DMS114 treated with DMSO at 0.1 percent for 48 hours (cell line): ENCODE measurements around the gene SLC19A3.
"Not testable (repeated sequence)": the region's sequence is repeated elsewhere in the genome, so short reads cannot be mapped to it uniquely, and the experiment has no call there.

ENCODE experiments used
- DNase-seq: peaks from one replicate; lab custom pipeline; 2025; ENCODE audit not compliant: unreplicated experiment; lab: John Stamatoyannopoulos, UW

Gene SLC19A3

DNA sequence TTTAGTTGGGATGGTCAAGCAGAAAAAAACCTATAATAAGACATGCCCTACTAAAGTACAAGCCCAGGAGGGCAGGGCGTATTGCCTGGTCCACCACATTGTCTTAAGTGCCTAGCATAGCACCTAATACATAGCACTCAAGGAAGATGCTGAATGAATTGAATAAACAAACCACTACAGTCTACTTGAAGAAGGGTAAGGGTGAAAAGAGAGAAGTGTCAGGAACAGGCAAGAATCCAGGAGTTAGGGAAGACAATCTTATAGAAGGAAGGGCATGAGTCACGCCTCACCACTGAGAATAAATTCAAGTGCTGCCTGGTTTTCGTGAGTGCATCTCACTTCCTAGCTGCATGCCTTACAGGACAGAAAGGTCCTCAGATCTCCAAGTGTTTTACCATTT, 13.9 kb downstream of the SLC19A3 start:
- no peak for DNase-seq

DNA sequence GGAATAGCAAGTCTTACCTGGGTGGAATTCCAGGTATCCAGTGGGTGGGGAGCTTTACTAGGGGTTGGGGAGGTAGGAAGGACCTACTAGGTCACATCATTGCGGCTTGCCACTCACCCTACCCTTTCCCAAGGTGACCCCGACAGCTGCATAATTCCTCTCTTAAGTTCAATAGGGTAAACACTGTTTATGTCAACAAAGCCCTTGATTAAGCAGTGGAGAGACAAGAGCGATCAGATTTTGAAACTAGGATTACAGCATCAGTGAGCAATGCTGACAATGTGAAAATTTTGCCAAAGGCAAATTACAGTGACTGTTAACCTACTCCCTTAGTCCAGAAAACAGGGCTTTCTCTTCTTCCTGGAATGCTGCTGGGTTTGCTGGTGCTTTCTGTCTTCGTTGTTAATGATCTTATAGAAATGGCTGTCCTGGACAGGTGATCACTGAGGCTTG, 14.5 kb downstream of the SLC19A3 start:
- DNase-seq: no peak

DNA sequence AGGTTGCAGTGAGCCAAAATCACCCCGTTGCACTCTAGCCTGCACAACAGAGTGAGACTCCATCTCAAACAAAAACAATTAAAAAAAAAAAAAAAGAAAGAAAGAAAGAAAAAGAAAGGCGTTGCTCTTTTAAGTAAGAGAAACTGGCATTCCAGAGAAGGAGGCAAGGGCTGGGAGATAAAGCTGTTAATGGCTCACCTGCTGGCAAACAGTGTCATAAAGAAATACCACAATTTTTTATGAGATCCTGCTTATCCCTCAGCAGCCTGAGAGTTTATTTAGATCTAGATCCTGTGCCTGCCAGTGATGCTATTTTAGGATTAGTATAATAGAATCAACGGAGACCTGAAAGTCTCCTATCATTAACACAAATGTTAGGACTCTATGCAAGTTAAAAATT, 16.3 kb downstream of the SLC19A3 start:
- DNase-seq: no peak

DNA sequence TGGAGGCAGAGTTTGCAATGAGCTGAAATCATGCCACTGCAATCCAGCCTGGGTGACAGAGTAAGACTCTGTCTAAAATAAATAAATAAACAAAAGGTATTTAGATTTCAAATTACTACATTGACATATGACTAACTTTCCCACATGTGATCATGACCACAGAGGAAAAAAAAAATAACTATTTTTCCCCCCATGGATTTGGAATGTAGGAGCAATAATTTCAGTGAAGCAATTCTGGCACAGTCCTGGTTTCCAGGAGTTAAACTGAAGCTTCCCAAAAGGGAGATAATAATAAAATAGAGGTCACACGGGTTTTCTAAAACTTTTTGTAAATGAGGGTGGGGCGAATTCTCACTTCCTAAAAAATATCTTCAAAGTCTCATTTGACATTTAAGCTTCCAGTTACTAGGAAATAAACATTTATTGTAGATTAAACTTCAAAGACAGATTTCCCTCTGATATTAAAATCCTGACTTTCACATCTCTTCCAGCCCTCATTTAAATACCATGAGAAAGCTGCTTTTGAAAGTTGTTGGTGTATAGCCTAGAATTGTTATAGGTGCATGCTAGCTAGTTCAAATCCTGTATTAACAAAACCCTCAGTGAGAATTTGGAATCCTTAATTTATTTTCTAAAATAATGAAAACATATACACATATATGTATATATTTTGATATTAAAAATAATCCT, 20.7 kb downstream of the SLC19A3 start:
- no peak for DNase-seq

DNA sequence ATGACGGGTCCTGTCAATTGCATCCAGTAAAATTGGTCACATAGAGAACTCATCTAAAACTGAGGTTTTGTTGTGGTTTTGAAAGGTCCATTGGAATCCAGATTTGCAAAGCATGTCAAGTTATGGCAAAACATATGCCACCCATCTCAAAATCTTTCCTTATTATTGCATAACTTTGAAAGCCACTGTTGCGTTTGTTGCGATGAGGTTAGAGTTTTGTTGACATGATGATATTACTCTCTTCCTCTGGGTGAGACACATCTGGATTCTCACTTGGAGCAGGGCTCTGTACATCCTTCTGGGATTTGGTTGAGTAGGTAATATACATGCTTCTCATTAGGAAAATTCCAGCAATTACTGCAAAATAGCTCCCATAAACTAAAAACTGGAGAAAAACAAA, 30.6 kb downstream of the SLC19A3 start:
- DNase-seq: no peak

DNA sequence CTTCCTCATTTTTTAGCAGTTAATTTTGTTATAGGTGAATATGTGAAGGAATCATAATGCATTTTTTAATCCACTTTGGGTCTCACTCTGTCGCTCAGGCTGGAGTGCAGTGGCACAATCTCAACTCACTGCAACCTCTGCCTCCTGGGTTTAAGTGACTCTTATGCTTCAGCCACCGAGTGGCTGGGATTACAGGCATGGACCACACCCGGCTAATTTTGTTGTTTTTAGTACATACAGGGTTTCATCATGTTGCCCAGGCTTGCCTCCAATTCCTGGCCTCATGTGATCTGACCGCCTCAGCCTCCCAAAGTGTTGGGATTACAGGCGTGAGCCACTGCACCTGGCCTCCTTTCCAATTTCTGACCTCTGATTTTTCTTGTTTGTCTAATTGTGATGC, 33.6 kb downstream of the SLC19A3 start:
- no peak for DNase-seq

DNA sequence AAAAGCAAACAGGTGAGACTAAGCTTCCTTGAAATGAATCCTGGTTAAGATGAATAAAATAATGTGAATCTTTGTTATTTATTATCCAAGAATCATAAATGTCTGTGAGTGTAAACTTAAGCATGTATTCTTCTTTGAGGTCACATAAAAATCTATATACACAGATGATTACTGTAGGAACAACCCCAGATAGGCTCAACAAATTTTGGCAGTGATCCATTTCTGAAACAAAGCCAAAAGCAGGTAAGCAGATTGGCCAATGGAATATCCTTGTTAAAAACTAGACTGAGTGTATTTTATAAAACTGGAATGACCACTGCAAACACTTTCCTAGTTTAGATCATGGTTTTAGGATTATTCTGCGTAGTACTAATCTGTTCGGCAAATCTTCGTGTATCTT, 39.9 kb downstream of the SLC19A3 start:
- DNase-seq: no peak

DNA sequence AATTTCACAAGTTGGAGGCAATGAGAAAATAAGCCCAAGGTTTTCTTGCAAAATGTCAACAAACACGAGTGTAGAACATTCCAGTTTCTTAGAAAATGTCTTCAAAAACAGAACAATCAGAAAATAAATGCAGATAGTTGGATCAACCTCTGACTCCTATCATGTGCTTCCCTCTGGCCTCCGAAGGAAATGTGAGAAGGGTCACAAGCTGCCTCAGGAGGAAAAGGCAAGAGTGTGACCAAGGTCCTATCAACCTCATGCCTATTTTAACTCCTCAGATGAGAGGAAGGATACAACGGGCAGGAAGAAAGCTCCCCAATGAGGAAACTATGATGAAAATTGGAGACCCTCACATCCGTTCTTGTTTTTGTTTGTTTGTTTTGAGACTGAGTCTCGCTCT, 43.3 kb downstream of the SLC19A3 start:
- DNase-seq: no peak

DNA sequence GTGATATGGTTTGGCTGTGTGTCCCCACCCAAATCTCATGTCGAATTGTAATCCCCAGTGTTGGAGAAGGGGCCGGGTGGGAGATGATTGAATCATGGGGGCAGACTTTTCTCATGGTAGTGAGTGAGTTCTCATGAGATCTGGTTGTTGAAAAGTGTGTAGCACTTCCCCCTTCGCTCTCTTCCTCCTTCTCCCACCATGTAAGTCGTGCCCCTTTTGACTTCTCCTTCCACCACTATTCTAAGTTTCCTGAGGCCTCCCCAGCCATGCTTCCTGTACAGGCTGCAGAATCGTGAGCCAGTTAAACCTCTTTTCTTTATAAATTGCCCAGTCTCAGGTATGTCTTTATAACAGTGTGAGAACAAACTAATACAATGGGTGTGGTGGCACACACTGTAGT, 44.2 kb downstream of the SLC19A3 start:
- not testable (repeated sequence) for DNase-seq

DNA sequence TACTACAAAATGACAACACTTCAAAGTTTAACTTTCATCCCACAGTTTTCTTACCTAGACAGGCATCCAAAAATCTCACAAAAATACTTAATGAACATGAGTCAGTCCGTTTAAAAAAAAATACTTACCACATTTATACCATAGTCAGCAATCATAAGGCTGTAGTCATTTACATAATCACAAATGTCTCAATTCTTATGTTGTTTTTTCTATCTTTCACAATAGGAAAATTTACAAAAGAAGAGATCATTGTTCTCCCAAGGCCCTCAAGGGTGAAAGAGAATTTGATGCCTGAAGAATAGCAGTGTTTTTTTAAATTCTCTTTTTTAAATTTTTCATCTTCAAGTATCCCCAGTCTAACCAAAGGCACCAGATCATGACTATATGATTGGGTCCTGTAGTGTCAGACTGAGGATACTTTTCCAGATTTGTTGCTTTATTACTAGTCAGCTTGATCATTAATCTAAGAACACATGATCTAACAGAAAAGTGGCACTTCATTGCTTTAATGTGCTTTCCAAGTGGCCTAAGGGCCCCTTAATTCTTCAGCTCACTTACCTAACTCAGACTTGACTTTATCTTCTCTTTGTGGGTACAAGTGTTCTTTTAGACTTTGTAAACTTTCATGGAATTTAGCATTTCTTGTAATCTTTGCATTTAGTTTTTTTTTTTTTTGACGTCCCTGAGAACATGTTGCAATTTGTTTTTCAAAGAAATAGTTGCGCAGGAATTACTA, 46.5 kb downstream of the SLC19A3 start:
- DNase-seq: no peak

DNA sequence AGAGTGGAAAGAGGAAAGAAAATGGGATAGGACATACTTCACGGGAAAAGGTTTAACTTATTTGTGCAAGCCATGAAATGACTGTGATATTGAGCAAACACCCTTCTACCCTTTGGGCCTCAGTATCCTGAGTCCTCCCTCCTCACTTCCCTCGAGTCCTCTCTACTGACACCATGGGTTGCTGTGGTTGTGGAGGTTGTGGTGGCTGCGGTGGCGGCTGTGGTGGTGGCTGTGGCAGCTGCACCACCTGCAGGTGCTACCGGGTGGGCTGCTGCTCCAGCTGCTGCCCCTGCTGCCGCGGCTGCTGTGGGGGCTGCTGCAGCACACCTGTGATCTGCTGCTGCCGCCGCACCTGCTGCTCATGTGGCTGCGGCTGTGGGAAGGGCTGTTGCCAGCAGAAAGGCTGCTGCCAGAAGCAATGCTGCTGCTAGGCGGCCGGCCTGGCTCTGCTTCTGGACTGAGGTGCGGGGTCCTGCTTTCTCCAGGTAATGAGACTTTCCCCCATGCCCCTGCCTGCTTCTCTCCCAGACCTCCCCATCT, 51.1 kb downstream of the SLC19A3 start, which contains the start of gene SCYGR5:
Gene SCYGR5 (plus strand): TSS at position 174 of the 540 bp plus-strand sequence. CDS start 0 bp downstream, at position 174.
- DNase-seq: not testable (repeated sequence)

DNA sequence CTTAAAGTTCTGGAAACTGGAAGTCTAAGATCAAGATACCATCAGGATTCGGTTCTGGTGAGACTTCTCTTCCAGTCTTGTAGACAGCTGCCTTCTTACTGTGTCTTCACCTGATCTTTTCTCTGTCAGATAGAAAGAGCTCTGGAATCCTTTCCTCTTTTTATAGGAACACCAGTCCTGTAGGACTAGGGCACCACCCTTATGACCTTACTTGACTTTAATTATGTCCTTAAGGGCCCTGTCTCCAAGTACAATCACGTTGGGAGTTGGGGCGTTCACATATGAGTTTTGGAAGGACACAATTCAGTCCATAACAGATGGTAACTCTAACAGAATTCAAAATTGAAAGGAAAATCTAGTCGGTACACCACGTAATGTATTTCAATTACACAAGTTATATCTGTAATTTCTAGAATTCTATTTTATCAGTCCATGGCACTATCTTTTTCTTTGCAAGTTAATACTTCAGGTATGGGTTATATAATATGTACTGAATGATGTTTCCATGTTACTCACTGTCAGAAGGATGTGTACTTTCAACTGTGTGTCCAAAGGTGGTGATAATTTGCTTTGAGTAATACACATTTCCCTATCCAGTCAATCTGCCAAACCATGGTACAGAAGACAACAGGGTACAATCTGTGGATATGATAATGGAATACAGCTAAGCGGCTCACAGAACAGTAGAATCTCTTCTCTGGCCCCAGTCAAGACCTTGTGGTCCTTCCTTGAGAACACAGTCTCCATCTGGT, 52.5 kb downstream of the SLC19A3 start:
- DNase-seq: no peak

DNA sequence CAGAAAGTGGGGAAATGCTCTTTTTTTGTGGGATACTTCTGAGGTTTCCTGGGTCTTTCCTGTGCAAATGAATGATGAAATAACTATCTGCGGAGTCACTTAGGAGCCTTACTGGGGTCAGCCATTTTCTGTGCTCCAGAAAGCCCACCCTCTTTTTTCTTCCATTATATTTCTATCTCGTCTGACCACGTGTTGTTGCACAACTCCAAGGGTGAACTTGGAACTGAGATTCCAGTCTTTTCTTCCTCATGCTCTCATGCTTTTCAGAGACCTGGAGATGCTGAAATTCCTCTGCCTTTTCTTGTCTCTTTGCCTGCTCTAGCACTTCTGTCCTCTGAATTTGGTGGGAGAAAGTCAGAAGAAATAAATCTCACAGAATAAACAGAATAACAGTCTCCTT, 56.0 kb downstream of the SLC19A3 start:
- DNase-seq: no peak

DNA sequence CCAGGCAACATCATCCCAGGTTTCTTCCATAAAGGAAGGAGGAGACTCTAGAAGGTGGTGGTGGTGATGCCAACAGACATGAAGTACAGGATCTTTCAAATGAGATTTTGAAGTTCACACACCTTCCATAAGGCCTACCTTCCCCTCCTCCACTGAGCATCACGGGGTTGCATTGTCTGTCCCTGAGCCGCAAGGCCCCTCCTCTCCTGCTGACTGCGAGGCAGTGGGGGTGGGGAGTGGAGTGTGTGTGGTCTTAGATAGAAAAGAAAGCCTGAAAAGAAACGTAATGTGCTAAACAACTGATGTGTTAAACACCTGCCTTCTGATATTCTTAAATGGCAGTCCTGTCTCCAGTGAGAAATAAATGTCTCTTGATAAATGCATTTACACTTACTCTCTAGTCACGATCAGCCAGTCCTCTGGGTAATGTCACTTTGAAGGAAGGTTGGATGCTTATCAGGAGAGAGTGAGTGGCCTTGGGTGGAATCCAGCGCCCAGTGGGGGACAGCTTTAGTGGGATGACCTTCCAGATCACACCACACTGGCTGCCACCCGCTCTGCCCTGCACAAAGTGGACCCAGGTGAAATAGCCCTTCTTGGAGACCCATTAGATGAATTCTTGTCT, 56.7 kb downstream of the SLC19A3 start:
- DNase-seq: no peak

DNA sequence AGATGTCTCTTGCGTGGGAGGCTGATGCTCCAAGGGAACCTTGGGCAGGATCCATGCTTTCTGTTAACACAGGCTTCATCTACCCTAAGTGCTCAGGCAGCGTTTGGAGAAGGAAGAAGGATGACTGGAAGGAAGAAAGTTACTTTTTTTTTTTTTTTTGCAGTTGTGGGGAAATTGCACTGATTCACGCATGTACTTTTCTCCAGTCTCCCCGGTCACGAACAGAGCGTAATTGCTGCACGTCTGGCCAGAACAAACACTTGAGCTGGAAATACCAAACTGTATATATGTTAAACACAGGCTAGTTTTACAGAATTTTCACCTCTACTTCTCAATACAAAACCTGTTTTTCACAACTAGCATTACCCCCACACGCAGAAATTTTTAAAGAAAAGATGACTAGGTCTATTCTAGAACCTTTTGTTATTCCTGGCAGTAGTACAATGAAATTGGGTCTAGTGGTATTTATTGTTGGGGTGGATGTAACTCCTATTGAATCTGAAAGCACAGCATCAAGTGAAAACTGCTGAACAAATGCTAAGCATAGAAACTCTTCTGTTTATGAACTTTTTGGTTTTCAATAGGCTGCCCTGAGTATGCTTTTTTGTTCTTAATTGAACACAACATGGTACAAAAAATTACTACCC, 60.5 kb downstream of the SLC19A3 start:
- DNase-seq: no peak

DNA sequence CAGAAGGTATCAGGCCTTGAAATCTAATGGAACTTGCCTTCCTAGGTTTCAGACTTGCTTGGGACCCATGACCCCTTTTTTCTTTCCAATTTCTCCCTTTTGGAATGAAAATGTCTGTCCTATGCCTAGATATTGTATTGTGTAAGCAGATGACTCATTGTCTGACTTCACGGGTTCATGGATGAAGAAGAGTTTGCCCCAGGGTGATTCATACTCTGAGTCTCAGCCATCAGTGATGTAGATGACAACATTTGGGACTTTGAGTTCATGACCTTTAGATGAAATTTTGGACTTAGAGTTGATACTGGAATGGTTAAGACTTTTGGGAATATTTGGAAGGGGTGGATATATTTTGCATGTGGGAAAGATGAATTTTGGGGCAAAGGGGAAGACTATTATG, 62.4 kb downstream of the SLC19A3 start:
- DNase-seq: no peak

DNA sequence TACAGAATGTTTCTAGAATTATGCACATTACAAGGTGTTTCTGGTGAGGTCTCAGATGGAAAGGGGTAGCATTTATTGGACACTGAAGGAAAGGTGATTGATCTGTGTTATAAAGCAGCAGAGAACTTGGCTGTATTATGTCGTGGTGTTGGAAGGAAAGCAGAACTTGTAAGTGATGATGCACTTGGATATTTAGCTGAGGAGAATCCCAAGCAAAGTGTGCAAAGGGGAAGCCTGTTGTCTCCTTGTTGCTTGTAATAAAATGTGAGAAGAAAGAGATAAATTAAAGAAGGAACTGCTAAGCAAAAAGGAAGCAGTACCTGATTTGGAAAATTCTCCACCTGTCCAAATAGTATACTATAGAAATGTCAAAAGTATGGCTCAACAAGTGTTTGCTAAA, 63.4 kb downstream of the SLC19A3 start:
- DNase-seq: no peak

DNA sequence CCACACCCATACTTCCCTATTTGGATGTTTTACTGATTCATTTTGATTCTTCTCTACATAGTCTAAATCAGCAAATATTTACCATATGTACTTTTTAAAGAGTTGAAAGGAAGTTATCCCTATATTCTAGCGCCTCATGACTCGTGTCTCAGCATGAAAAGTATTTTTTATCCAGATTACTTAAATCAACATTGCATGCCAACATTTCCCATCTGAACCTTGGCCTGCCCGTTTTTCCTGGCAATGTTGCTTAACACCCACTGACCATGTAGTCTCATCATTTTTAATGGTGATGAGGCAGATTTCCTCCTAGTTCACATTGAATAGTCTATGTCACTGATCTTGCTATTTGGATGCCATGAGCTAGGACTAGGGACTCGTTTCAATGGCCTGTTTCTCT, 64.4 kb downstream of the SLC19A3 start:
- no peak for DNase-seq

DNA sequence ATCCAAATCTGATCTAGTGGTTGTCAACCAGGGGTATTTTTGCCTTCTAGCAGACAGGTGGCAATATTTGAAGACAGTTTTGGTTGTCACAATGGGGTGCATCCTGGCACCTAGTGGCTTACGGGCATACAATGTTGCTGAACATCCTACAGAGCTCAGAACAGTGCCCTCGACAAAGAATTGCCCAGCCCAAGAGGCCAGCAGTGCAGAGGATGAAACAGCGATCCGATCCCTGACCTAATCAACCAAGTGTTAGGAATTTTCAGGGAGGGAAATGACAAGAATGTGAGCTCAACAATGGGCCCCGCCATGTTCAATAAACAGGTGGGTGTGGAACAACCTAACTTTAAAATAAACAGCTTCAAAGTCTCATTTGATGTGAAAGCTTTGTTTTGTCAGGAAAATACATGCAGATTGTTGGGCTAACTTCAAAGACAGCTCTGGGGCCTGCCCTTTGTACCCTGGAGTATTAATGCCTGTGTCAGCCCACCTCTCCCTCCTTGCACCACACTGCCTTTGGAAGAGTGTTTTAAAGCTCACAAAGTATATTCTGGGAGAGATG, 73.8 kb downstream of the SLC19A3 start:
- no peak for DNase-seq

DNA sequence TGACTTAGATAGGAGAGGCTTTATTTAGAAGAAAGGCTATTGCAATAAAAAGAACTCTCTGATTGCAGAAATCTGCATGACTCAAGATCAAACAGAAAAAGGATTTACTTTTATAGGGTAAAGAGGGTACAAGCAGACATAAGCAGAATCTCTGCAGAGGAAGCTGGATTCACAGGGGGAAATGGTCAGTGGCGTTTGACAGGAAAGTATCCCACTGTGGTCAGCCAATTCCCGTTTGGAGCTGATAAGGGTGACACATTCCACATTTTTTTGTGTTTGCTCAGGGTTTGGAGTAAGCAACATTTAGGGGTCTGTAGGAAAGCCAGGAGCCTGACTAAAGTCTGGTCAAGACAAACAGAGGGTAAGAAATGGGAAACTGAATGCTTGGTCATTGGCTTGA, 75.2 kb downstream of the SLC19A3 start:
- no peak for DNase-seq
